ENCODE measurements around the gene FRK. TPM values are rescaled to one million over a fixed set of nuclear protein-coding genes. Genes with fewer than 3 reads are reported as not detected.
"Not testable (repeated sequence)": the region's sequence is repeated elsewhere in the genome, so short reads cannot be mapped to it uniquely, and the experiment has no call there.

The FRK gene, protein sequence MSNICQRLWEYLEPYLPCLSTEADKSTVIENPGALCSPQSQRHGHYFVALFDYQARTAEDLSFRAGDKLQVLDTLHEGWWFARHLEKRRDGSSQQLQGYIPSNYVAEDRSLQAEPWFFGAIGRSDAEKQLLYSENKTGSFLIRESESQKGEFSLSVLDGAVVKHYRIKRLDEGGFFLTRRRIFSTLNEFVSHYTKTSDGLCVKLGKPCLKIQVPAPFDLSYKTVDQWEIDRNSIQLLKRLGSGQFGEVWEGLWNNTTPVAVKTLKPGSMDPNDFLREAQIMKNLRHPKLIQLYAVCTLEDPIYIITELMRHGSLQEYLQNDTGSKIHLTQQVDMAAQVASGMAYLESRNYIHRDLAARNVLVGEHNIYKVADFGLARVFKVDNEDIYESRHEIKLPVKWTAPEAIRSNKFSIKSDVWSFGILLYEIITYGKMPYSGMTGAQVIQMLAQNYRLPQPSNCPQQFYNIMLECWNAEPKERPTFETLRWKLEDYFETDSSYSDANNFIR
- 1.9 and 2.9 TPM in 2 replicates for total RNA-seq (2014; rRNA removed)
- polyA plus RNA-seq (2012): 0.45 TPM

DNA sequence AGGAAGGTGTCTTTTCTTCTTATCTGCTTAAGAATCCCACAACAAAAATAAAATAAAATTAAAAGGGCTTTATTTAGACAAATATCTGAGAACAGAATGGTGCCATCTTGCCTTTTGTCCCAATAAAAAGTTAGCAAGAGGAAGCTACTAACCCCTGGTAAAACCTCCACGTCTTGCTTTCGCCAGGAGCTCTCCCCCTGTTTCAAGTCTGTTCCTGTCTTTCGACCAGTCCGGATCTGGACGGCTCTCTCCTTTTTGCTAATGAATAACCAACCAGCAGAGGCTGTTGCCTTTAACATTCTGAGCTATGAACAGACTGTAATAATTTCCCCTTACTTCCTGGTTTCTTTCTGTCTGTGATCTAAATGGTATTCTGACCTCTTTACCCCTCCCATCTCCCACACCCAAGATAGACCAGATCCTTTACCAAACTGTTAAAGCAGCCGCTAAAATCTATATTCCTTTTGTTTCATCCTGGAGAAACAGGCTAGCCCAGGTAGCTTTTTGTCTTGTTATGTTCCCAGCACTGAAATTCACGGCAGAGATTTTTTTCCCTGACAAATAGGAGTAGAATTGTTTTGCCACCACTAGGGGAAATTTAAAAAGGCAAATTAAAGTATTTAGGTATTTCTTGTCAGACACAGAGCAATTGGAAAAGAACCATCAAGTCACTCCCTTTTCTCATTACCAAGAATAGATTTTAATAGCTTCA is at the start of gene FRK:
Gene FRK (minus strand): TSS at position 320 of the 712 bp plus-strand sequence. CDS start 580 bp downstream, outside the sequence.
- peak; percentile 86 for DNase-seq (ENCODE audit: low read depth)

DNA sequence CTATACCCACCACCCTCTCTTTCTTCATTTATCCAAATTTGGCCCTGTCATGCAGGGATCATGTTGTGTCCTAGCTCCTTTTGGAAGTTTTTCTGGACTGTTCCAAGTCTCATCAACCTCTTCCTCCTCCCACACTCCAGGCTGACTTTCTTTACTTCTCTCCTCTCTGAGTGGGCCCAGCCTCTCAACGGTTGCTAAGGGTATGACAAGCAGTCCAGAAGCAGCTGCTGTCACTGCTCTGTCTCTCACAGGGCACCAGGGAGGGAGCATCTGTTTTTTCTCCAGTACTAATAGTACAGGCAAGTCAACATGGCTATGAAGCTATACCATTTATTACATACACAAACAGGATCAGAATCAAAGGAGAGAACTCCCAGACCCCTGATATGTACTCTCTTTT is 48.1 kb upstream of the FRK start:
- peak; percentile 40 for DNase-seq (ENCODE audit: low read depth)

DNA sequence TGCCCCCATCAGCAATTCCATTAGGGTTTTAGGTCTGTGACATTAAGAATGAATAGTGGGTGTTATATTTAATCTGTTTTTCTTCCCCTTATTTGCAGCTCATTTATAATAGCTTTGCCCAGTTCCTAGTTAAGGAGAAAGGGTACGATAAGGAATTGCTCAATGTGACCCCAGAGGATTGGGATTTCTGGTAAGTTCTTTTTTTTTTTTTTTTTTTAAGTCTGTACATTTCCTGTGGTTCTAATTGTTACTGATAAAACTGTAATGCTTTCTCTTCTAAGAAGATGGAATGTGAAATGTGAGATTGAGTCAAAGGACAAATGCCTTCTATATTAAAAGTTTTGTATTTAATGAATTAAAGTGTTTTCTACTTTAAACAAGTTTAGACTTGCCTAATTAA is 45.5 kb upstream of the FRK start:
- peak; percentile 34 for DNase-seq (ENCODE audit: low read depth)

DNA sequence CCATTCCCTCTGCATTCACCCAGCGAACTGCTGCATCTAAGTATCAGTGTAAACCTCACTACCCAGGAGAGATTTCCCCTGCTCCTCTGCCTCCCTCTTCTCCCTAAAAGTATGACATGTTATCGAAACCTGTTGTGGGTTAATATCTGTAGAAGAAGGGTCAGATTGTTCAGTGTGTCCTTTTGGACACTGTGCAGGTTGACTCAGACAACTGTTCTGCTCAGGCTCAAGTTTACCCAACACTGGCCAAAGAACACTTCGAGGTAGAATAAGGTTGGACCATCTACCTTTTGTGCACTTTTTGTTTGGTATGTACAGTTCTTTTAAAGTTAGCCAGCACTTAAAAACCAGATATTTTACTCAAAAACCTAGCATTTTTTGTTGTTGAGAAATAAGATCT is 44.6 kb upstream of the FRK start:
- DNase-seq (ENCODE audit: low read depth): no peak

DNA sequence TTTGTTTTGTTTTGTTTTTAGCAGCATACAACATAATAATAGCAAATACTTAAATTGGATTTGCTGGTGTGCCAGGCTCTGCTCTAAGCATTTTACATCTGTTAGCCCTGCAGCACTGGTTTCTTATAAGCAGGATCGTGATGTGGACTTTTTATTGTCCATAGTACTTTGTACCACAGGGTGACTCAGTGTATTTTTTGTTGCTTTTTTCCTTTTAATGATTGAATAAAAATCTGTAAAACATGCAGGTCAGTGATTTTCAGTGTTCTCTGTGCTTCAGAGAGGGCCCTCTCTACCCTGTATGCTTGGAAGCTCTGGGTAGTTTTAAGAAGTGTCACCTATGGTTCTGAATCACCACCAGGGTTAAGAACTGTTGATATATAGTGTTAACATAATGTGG is 43.9 kb upstream of the FRK start:
- DNase-seq (ENCODE audit: low read depth): no peak

DNA sequence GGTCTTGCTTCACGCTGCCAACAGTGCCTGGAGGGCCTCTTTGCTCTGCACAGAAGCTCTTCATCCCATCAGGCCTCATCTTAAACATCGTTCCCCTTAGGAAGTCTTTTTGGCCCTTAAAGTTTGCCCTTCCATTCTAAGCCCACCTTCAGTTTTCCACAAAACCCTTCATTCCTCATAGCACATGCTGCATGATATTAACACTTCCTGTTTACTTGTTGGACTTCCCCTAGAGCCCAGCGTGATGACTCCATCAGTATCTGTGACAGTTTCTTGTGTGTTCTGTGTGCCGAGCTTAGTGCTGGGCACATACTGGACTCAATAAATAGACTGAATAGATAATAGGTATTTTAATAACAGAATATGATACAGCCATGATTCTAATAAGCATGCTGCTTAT is 42.2 kb upstream of the FRK start:
- no peak for DNase-seq (ENCODE audit: low read depth)

DNA sequence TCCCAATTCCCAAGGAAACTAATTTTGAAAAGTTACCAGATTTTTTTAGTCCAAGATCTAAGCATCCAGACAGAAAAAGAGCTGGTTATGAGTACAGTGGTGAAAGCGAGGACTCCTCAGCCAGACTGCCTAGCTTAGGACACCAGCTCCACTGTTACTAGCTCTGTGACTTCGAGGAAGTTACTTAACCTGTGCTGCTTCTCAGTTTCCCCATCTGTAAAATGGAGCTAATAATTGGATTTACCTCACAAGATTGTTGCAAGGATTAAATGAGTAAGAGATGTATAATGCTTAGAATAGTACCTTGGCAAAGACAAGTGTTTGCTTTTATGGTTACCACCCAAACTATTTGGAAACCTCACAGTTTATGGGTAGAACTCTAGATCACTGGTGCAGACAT is 41.1 kb upstream of the FRK start:
- no peak for DNase-seq (ENCODE audit: low read depth)

DNA sequence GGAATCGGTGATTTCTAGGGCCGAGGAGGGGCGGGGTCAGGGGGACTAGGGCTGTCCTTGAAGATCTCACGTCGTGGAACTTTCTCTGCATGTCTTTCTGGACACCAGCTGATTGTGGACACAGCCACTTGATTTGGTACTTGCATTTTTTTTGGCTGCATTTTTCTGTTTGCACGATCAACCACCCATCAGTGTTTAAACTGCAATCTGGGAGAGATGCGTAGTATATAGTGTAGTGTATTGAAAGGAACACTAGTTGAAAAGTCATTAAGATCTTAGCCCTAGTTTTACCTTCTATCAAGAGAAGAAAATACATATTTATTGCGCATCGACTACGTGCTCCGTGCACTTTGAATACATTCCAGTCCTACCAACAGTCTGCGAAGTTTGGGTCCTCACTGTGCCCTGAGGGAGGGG is 40.6 kb upstream of the FRK start:
- DNase-seq (ENCODE audit: low read depth): no peak

DNA sequence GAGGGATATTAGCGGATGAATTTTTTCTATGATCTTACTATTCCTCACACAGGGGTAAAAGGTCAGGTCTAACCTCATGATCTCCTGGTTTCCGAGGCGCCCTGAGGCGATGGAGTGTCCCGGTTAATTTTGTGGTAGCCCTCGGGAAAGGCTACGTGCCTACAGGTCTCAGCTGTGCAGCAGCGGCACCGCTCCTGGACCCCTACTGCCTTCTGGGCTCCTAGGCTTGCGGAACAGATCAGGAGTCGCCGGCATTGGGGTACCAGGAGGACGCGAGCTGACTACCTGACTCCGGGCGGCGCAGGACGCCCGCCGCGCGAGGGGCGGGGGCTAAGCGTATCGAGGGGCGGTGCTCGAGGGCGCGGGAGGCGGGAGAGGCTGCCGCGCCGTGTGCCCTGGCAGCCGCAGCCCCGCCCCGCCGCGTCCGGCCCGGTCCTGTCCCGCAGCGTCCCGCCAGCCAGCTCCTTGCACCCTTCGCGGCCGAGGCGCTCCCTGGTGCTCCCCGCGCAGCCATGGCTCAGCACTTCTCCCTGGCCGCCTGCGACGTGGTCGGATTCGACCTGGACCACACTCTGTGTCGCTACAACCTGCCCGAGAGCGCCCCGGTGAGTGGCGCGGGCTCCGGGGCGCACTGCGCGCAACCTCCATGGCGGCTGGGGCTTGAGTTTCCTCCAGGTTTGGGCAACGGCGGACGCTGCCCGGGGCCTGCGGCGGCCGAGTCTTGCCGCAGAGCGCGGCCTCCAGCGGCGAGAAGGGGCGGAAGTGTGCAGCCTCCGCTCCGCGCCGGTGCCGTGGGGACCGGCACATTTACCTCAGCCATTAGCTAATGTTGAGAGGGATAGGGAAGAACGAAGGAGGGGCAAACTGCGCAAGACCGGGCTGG is 40.0 kb upstream of the FRK start, which contains the start of gene NT5DC1:
Gene NT5DC1 (plus strand): TSS at position 435 of the 883 bp plus-strand sequence. CDS start 78 bp downstream, at position 513.
- peak; percentile 73 for DNase-seq (ENCODE audit: low read depth)

DNA sequence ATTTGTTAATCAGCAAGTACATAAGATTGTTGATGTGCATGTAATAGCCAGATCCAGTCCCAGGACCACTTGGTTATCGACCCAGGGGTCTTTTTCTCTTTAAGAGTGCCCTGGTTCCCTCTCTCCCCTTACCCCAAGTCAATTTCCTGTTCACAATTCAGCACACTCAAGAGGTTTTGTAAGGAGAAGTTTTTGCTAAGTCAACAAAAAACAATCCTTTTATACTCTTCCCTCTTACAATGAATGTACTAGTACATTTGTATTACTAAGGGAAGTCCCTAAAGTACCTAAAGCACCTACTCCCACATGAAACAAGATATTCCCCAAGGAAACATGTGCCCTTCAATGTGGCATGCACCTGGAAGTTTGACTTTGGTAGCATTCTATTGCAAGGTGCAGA is 38.3 kb upstream of the FRK start:
- DNase-seq (ENCODE audit: low read depth): no peak

DNA sequence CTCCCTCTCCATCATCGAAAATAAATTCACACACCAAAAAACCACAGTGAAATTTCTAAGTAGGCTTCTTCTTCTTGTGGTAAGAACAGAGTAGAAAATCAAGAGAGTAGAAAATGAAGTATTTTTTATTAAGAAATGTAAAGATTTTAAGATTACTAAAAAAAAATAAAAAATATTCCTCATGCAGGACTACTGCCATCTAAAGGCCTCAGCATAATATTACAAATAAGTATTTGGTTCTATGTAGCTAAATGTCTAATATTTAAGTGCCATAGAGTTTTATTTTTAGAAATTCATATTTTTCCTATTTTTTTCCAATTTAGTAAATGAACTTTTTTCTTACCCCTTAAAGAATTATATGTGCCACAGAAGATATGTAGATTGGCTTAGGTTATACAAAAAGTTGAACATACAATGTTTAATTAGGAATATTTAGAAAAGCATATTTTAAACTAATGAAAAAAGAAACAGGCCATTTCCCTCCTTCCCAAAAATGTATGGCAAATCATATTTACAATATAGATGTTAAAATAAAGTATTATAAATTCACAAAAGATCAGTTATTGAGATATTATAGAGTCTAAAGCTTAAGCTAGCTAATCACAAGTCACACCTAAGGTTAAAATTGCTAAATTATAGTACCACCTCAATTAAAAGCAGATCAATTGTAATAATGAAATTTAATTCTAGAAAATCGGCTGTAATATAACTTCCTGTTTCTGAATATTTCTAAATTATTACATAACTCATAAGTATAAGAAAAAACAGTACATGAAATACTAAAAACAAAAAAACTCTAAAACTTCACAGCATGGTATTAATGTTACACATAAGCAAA is 36.5 kb upstream of the FRK start:
- peak; percentile 38 for DNase-seq (ENCODE audit: low read depth)

DNA sequence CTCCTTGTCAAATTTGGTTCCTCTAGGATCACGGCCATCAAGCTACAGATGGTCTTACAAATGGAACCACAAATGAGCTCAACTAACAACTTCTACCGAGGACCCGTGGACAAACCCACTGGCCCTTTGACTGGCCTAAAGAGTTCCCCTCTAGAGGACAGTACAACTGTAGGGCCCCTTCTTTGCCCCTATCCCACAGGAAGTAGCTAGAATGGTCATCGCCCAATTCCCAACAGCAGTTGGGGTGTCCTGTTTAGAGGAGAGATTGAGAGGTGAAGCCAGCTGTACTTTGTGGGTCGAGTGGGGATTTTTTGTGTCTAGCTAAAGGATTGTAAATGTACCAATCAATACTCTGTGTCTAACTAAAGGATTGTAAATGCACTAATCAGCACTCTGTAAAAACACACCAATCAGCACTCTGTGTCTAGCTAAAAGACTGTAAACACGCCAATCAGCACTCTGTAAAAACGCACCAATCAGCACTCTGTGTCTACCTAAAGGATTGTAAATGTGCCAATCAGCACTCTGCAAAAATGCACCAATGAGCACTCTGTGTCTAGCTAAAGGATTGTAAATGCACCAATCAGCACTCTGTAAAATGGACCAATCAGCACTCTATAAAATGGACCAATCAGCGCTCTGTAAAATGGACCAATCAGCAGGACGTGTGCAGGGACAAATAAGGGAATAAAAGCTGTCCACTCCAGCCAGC is 35.5 kb upstream of the FRK start:
- not testable (repeated sequence) for DNase-seq (ENCODE audit: low read depth)

DNA sequence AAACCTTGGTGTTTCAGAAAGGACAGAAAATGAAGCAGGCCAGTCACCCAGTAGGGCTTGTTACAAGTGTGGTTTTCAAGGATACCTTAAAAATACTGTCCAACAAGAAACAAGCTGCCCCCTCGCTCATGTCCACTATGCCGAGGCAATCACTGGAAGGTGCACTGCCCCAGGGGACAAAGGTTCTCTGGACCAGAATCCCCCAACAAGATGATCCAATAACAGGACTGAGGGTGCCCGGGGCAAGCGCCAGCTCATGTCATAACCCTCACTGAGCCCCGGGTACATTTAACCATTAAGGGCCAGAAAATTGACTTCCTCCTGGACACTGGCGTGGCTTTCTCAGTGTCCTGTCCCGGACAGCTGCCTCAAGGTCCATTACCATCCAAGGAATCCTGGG is 33.4 kb upstream of the FRK start:
- no peak for DNase-seq (ENCODE audit: low read depth)

DNA sequence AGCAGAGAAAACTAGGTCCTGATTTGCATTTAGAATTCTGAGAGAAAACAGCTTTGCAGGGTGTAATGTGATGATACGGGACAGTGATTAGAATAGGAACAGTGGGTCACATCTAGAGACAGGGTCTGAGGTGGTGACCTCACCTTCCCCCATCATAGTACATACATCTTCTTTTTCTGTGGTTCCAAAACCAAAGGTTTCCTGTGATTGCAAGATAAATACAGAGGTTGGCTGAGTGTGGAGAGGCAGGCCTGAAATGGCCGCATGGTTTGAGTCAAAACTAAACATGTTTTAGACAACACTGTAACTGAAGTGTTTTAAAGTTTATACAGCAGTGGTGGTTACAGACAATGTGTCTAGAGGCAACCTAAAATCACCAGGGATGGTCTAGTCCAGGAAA is 29.6 kb upstream of the FRK start:
- no peak for DNase-seq (ENCODE audit: low read depth)

DNA sequence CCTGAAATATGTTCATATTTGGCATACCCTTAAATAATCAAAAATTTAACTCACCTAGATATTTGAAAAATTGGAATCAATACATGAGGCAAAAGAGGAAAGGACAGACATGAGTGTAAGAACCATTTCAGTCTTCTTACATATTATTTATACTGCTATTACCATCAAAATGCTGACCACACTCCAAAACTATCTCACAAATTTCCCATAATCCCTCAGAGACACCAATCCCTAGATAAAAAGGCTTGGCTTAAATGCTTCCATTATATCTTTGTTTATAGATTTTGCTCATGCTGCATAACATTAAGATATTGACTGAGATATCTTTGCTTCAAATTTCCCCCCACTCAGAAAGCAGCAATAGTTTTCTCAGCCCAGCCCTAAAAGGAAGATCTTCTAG is 28.3 kb upstream of the FRK start:
- DNase-seq (ENCODE audit: low read depth): no peak

DNA sequence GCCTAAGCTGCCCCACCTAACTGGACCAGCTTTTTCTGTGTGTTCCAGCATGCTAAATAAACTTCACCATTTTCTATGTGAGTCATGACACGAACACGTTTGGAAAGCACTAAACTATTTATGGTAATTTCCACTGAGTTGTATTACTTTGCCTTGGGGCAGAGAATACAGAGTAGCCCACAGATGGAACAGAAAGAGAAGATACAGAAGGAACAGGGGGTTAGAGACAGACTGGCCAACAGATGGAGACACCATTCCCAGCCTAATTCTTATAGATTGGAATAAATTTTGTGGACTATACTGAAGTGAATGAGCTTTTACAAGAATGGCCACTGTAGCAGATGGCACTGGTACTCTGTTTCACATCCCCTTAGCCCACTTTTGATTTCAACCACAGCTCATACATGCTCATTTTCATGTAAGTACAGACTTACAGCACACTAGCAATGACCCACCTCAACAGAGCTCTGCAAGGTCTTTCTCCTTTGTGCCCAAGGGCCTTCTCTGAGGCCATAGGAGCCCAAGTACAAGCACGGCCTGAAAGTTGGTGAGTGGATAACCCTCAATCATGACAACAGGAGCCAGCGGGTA is 26.8 kb upstream of the FRK start:
- DNase-seq (ENCODE audit: low read depth): peak; percentile 60

DNA sequence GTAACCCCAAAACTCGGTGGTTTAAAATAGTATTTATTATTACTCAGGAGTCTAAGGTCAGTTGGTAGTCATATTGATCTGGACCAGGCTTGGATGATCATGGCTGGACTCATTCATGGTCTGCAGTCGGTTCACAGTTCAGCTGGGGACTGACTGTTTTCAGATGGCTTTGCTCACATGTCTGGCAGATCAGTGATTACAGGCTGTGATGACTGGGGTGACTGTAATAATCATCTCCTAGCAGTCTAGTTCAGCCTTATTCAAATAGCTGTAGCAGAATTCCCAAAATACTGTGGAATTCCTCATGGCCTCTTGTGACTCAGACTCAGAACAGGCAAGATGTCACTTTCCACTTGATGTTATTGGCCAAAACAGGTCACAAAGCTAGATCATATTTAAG is 23.6 kb upstream of the FRK start:
- DNase-seq (ENCODE audit: low read depth): no peak

DNA sequence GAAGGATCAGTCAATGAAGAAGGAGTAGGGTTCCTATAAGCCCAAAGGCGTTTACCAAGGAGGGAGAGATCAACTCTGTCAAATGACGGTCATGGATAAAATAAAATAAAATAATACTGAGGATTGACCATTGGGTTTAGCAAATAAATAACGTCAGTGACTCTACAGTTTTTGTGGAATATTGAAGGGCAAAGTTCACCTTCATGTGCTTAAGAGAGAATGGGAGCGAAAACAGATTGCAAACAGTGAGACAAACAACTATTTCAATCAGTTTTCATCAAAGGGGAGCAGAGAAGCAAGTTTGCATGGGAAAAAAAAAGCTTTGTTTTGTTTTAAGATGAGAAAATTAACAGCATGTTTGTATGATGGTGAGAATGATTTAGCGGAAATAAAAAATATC is 22.4 kb upstream of the FRK start:
- DNase-seq (ENCODE audit: low read depth): no peak

DNA sequence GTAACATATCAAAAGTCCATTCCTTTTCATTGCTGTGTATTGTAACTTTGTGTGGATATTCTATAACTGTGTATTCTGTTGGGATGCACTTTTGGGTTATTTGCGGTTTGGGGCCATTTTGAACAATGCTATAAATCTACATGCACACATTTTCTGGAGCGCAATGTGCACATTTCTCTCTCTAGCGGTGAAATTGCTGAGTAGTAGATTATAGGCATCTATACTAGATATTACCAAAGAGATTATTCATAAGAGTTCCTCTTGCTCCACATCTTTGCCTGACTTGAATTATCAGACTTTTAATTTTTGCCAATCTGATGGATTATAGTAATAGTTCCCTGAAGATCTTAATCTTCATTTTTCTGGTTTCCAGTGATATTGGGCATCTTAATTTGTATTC is 18.3 kb upstream of the FRK start:
- no peak for DNase-seq (ENCODE audit: low read depth)

DNA sequence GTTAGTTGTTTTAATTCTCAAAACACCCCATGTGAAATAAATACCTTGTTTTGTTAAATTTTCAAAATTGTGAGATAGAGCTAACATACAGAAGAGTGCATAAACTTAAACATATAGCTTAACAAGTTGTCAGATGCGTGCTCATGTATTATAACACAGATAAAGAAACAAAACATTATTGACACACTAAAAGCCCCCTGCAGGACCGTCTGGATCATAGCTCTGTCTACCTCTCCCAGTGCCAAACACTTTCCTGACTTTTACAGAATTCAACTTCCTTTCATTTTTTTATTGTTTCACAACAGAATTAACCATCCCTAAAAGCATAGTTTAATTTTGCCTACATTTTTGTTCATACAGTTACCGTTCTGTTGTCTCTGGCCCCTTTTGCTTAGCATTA is 17.8 kb upstream of the FRK start:
- DNase-seq (ENCODE audit: low read depth): no peak

All from LHCN-M2 (cell line).